Astrocyte of the cerebellum (primary cell): Measurements from ENCODE around the gene RAB17.

Experiments used
- DNase-seq: peaks from one replicate; pipeline ENCODE4 v3.0.0-alpha.2; 2011; ENCODE audit warnings: low read depth
- H3K4me3 ChIP-seq: 2 replicates; pipeline ENCODE4 v1.5.1; 2011; ENCODE audit warnings: mild to moderate bottlenecking, low read depth, low read length, moderate library complexity
- CTCF ChIP-seq: IDR thresholded peaks from 2 replicates; pipeline ENCODE4 v1.5.1; 2012; ENCODE audit warnings: low read length, low read depth, moderate library complexity, mild to moderate bottlenecking; ENCODE audit errors: missing control alignments
- in situ Hi-C: cut with HindIII; loops from 2 replicates; pipeline ENCODE4 v1.10.0; 2017; ENCODE audit warnings: low sequenced_read_pairs

RAB17 gene

DNA sequence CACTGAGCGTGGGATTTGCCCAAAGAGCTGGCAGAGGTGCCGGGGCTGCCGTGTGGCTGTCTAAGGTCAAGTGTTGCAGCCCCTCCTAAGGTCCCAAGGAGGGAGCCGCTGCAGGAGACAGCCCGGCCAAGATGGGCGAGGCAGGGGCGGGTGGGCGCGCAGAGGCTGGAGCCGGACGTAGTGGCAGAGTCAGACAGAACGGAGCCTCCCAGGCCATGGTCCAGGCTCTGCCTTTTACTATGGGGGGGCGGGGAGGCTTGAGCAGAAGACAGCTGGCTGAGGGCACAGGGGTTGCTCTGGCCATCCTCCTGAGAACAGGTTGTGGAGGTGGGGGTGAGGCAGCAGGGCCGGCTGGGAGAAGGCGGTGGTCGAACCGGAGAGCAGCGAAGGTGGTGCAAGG is 51.6 kb downstream of the RAB17 start:
- in situ Hi-C loops: no loop called here
- H3K4me3 ChIP-seq: no peak overlapping the region
- no peak for DNase-seq
- TF ChIP-seq CTCF: no peak

DNA sequence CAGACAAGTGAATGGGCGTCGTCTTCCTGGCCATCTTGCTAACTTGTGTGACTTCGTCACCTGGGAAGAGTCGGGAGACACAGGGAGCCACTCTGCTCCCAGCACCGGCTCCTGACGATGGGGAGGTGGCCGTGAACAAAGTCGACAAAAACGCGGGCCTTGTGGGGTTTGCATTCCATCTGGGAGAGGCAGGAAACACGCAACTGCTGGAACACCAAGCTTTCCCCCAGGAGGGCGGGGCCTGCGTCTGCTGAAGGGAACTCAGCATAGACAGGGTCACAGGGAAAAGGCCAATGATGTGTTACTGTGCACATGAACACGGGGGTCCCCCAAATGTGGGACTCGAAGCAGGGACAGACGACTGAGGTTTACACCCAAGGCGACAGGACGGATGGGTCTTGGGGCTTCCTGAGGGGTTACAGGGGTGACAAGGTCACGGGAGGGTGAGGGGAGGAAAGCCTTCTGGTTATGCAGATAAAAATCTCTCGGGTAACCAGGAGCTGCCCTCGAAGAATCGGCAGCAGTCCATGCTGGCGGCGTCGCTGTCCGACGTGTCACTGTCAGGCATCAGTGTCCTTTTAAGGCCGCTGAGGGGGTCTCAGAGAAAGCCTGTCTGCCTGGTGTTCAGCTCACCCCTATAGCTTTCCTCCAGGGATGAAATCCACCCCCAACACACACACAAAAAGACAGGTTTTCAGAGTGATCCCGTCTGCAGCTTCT is 52.4 kb downstream of the RAB17 start:
- no peak overlapping the region for H3K4me3 ChIP-seq
- in situ Hi-C loops: no loop called here
- DNase-seq: no peak
- no peak for TF ChIP-seq CTCF

GRCh38 chr2:237536617-237537016 is 53.9 kb downstream of the RAB17 start:
- no peak for DNase-seq
- TF ChIP-seq CTCF: no peak
- H3K4me3 ChIP-seq: no peak overlapping the region
- in situ Hi-C loops: no loop called here

- DNase-seq: no peak
- no peak overlapping the region for H3K4me3 ChIP-seq
- no peak for TF ChIP-seq CTCF
- in situ Hi-C loops: no loop called here
Measured at GRCh38 chr2:237536083-237536415, 54.5 kb downstream of the RAB17 start.

DNA sequence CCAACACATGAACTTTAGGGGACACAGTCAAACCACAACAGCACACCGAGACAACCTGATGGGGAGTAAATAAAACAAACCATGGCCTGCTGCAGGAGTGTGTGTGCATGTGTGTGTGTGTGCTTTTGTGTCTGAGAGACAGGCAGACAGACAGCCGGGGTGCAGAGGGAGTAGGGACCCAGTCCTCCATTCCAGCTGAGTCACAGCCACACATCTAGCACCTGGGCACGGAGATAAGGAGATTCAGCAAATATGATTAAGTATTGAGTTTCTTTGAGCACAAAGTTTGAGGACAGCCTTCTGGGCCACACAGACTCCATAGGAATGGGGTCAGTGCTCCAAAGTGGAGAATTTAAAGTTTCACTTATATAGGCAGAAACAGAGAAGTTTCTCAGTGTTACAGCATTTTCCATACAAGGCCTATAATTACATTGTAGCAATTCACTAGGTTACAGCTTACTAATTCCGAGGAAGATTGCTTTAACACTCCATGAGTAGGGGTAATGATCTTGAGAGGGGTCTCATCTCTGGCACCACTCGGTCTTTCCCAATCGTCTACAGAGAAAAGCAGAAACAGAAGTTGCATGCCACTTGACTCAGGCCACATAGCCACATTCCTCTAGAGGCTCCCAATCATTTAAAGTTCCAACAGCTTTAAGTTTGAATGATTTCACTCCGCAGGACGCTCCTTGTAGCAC is 55.0 kb downstream of the RAB17 start:
- no peak for TF ChIP-seq CTCF
- in situ Hi-C loops: no loop called here
- no peak overlapping the region for H3K4me3 ChIP-seq
- no peak for DNase-seq

- H3K4me3 ChIP-seq: no peak overlapping the region
- TF ChIP-seq CTCF: no peak
- no peak for DNase-seq
- in situ Hi-C loops: loop anchor here (5.0 kb wide), 1 partner anchor 107 kb away; no protein-coding TSS in a partner anchor
Measured at GRCh38 chr2:237534380-237534779, 56.2 kb downstream of the RAB17 start.
